ENCODE data around the gene ADAMTS17.

DNA sequence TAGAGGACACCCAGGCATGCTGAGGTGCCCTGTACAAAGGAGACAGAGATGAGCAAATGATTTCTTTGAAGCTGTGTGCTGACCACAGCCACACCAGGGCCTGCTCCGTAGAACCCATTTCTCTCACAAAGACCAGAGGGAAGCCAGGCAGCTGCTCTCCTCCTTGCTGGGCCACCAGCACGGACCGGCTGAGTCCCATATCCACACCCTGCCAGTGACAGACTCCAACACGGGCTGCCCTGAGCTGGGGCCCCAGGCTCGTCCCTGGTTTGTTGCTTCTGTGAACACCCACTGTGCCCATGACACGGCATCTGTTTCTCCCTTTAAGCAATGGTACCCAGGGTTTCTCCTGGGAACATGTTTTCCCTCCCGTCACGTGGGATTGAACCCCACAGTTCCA is 284.5 kb downstream of the ADAMTS17 start:
- TF ChIP-seq POLR2AphosphoS5 (IDR thresholded peaks at IDR 0.05) (no peak), POLR2A (IDR thresholded peaks at IDR 0.05) (no peak)
- TF ChIP-seq, protein P1, sequence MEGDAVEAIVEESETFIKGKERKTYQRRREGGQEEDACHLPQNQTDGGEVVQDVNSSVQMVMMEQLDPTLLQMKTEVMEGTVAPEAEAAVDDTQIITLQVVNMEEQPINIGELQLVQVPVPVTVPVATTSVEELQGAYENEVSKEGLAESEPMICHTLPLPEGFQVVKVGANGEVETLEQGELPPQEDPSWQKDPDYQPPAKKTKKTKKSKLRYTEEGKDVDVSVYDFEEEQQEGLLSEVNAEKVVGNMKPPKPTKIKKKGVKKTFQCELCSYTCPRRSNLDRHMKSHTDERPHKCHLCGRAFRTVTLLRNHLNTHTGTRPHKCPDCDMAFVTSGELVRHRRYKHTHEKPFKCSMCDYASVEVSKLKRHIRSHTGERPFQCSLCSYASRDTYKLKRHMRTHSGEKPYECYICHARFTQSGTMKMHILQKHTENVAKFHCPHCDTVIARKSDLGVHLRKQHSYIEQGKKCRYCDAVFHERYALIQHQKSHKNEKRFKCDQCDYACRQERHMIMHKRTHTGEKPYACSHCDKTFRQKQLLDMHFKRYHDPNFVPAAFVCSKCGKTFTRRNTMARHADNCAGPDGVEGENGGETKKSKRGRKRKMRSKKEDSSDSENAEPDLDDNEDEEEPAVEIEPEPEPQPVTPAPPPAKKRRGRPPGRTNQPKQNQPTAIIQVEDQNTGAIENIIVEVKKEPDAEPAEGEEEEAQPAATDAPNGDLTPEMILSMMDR (IDR thresholded peaks at IDR 0.05): no peak
